OCI-LY1 (cell line): Measurements from ENCODE around the gene NPAS3.

Source experiments
- H2AFZ ChIP-seq: fragments of 200-600 bp; sonication (generic), shearing (Covaris generic); 2 replicates; pipeline ENCODE4 v1.6.0; 2014; ENCODE audit warnings: antibody characterized with exemption, mild to moderate bottlenecking, low read length
- H3F3A ChIP-seq: fragments of 200-600 bp; sonication (generic), shearing (Covaris generic); 2 replicates; pipeline ENCODE4 v1.6.0; 2014; ENCODE audit warnings: mild to moderate bottlenecking, antibody characterized with exemption, low read length, moderate library complexity; ENCODE audit not compliant: insufficient read depth
- H3K27ac ChIP-seq: fragments of 200-600 bp; sonication (generic); 2 replicates; pipeline ENCODE4 v1.5.1; 2014; ENCODE audit warnings: low read length, mixed run types, mild to moderate bottlenecking, low read depth; ENCODE audit not compliant: poor library complexity, severe bottlenecking
- H3K27me3 ChIP-seq: fragments of 200-600 bp; sonication (generic); 2 replicates; pipeline ENCODE4 v1.6.0; 2014; ENCODE audit warnings: antibody characterized with exemption, mild to moderate bottlenecking, low read length, moderate library complexity; ENCODE audit not compliant: insufficient read depth
- H3K36me3 ChIP-seq: fragments of 200-600 bp; sonication (generic); 2 replicates; pipeline ENCODE4 v1.6.1; 2014; ENCODE audit warnings: mild to moderate bottlenecking, antibody characterized with exemption, low read length, moderate library complexity, mixed read lengths; ENCODE audit not compliant: insufficient read depth
- H3K4me1 ChIP-seq: fragments of 200-600 bp; sonication (generic); 2 replicates; pipeline ENCODE4 v1.5.1; 2014; ENCODE audit warnings: mild to moderate bottlenecking, low read length, moderate library complexity; ENCODE audit not compliant: insufficient read depth, severe bottlenecking
- H3K4me2 ChIP-seq: fragments of 200-600 bp; sonication (generic), shearing (Covaris generic); 2 replicates; pipeline ENCODE4 v1.6.1; 2014; ENCODE audit warnings: low read length
- H3K4me3 ChIP-seq: fragments of 200-600 bp; sonication (generic); 2 replicates; pipeline ENCODE4 v1.5.1; 2014; ENCODE audit warnings: low read length, low read depth, mild to moderate bottlenecking, mixed read lengths; ENCODE audit not compliant: poor library complexity, severe bottlenecking
- H3K79me2 ChIP-seq: fragments of 200-600 bp; shearing (Covaris generic); 2 replicates; pipeline ENCODE4 v1.6.1; 2016; ENCODE audit warnings: mixed run types, low read length, mixed read lengths; ENCODE audit not compliant: insufficient read depth
- H3K9ac ChIP-seq: fragments of 200-600 bp; sonication (generic), shearing (Covaris generic); 2 replicates; pipeline ENCODE4 v1.6.1; 2014; ENCODE audit warnings: mild to moderate bottlenecking, low read length, mixed read lengths
- H3K9me2 ChIP-seq: fragments of 200-600 bp; sonication (generic), shearing (Covaris generic); 2 replicates; pipeline ENCODE4 v1.6.1; 2014; ENCODE audit warnings: low read depth, mild to moderate bottlenecking, low read length, mixed read lengths
- H3K9me3 ChIP-seq: fragments of 200-600 bp; shearing (Covaris generic); 2 replicates; pipeline ENCODE4 v1.6.1; 2014; ENCODE audit warnings: low read length, mixed read lengths
- H4K20me1 ChIP-seq: fragments of 200-600 bp; sonication (generic), shearing (Covaris generic); 2 replicates; pipeline ENCODE4 v1.6.0; 2016; ENCODE audit warnings: mild to moderate bottlenecking, low read length; ENCODE audit not compliant: insufficient read depth
- EZH2 ChIP-seq: fragments of 200-600 bp; sonication (generic), shearing (Covaris generic); IDR thresholded peaks from 2 replicates; pipeline ENCODE4 v1.8.0; 2017; ENCODE audit warnings: borderline replicate concordance, mixed run types, mild to moderate bottlenecking, antibody characterized with exemption, low read length, moderate library complexity, mixed read lengths
- TF ChIP-seq, protein P1 (sequence below): fragments of 200-600 bp; sonication (generic), shearing (Covaris generic); IDR thresholded peaks from 2 replicates; pipeline ENCODE4 v1.5.1; 2017; ENCODE audit warnings: mild to moderate bottlenecking, antibody characterized with exemption, low read length, moderate library complexity, mixed read lengths

The NPAS3 gene

DNA sequence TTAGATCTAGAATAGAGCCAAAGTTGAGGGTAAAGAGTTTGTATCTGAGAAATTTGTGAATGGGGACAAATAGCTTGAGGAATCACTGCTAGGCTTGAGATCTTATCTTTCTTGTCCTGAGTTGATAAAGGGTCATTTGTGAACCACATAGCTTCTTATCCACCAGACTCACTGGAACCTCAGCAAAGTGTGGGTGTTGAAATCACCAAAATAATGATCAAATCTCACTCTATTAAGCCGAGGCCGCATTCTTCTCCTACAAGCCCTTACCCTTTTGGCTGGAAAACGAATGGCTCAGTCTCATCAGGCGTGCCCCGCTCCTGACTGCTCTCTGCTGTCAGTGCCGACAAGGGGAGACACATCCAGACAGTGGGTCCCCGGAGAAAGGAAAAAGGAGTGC lies 771.6 kb downstream of the NPAS3 start:
- no peaks in the 10 kb centered on the region for H3F3A ChIP-seq
- no peaks in the 10 kb centered on the region for H3K79me2 ChIP-seq
- H3K36me3 ChIP-seq = no peaks in the 10 kb centered on the region
- no peak overlapping the region for H3K27ac ChIP-seq
- H3K4me3 ChIP-seq = no peak overlapping the region
- H3K9me2 ChIP-seq = no peaks in the 10 kb centered on the region
- H3K9ac ChIP-seq = no peak overlapping the region
- no peaks in the 10 kb centered on the region for H4K20me1 ChIP-seq
- H2AFZ ChIP-seq = no peak overlapping the region
- H3K9me3 ChIP-seq = no peaks in the 10 kb centered on the region
- no peak overlapping the region for H3K4me2 ChIP-seq
- no peak for TF ChIP-seq EZH2
- TF ChIP-seq, protein P1, sequence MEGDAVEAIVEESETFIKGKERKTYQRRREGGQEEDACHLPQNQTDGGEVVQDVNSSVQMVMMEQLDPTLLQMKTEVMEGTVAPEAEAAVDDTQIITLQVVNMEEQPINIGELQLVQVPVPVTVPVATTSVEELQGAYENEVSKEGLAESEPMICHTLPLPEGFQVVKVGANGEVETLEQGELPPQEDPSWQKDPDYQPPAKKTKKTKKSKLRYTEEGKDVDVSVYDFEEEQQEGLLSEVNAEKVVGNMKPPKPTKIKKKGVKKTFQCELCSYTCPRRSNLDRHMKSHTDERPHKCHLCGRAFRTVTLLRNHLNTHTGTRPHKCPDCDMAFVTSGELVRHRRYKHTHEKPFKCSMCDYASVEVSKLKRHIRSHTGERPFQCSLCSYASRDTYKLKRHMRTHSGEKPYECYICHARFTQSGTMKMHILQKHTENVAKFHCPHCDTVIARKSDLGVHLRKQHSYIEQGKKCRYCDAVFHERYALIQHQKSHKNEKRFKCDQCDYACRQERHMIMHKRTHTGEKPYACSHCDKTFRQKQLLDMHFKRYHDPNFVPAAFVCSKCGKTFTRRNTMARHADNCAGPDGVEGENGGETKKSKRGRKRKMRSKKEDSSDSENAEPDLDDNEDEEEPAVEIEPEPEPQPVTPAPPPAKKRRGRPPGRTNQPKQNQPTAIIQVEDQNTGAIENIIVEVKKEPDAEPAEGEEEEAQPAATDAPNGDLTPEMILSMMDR = no peak
- H3K27me3 ChIP-seq = no peaks in the 10 kb centered on the region
- no peaks in the 10 kb centered on the region for H3K4me1 ChIP-seq

DNA sequence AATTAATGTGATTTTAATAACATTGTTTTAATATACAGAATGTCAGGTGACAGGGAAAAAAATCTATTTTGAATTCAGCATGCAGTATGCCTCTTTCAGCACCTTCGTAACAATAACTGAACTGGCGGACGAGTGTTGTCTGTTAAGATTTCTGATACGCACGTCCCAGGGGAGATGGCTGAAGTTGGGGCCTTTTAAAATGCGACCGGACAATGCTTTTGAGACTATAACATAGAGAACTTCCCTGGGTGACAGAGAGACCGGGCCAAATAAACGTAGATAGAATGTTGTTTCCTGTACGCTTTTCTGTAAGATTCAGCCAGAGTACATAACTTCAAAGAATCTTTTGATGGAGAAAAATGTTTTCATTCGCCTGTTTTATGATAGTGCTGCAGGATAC lies 772.5 kb downstream of the NPAS3 start:
- no peaks in the 10 kb centered on the region for H3F3A ChIP-seq
- no peaks in the 10 kb centered on the region for H3K9me2 ChIP-seq
- no peak overlapping the region for H3K4me3 ChIP-seq
- TF ChIP-seq EZH2 = no peak
- TF ChIP-seq, protein P1 = no peak
- H3K9ac ChIP-seq = no peak overlapping the region
- H3K79me2 ChIP-seq = no peaks in the 10 kb centered on the region
- H3K4me1 ChIP-seq = no peaks in the 10 kb centered on the region
- H3K4me2 ChIP-seq = no peak overlapping the region
- no peak overlapping the region for H2AFZ ChIP-seq
- no peaks in the 10 kb centered on the region for H3K27me3 ChIP-seq
- no peaks in the 10 kb centered on the region for H3K36me3 ChIP-seq
- no peaks in the 10 kb centered on the region for H3K9me3 ChIP-seq
- H4K20me1 ChIP-seq = no peaks in the 10 kb centered on the region
- H3K27ac ChIP-seq = no peak overlapping the region

DNA sequence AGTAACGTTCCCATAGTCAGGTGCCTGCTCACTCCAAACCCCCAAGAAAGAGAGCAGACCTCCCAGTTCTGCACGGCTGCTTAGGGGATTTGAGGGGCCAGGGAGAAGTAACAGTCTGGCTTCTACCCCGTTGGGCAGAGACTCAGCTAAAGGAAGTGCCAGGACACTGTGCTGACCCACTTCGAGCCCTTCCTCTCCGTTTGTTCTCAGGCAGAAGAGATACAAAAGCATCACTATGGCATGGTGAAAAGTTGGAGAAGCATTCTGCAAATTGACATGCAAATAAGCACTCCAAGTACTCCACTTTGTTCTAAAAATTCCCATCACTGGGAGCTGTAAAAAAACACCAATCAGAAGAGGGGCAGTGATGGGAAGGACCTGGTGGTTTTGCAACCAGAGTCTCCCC lies 773.1 kb downstream of the NPAS3 start:
- no peak overlapping the region for H2AFZ ChIP-seq
- TF ChIP-seq, protein P1 = no peak
- TF ChIP-seq EZH2 = no peak
- H3K9ac ChIP-seq = no peak overlapping the region
- no peaks in the 10 kb centered on the region for H4K20me1 ChIP-seq
- no peaks in the 10 kb centered on the region for H3F3A ChIP-seq
- no peaks in the 10 kb centered on the region for H3K9me2 ChIP-seq
- H3K4me2 ChIP-seq = no peak overlapping the region
- no peak overlapping the region for H3K27ac ChIP-seq
- no peaks in the 10 kb centered on the region for H3K79me2 ChIP-seq
- H3K4me1 ChIP-seq = no peaks in the 10 kb centered on the region
- no peaks in the 10 kb centered on the region for H3K27me3 ChIP-seq
- H3K9me3 ChIP-seq = no peaks in the 10 kb centered on the region
- H3K36me3 ChIP-seq = no peaks in the 10 kb centered on the region
- no peak overlapping the region for H3K4me3 ChIP-seq
